Activated CD4-positive, alpha-beta T cell treated with anti-CD3 and anti-CD28 coated beads, Interleukin-2, amount 50 U/mL, for 4 hours (primary cell): ENCODE data around the gene APLNR.
"Not testable (repeated sequence)": the region's sequence is repeated elsewhere in the genome, so short reads cannot be mapped to it uniquely, and the experiment has no call there.

ENCODE experiments used
- DNase-seq, 2 experiments: peaks; one replicate each; pipeline ENCODE4 v3.0.0-alpha.2; 2020

APLNR gene

GRCh38 chr11:57237204-57237681, at the start of gene APLNR:
TSS of gene APLNR (minus strand) at chr11:57237250. CDS start at chr11:57237004, 246 bp downstream.
- DNase-seq = no peak

- no peak for DNase-seq
Measured at GRCh38 chr11:57283231-57283990, 46.4 kb upstream of the APLNR start.

GRCh38 chr11:57281546-57281945, 44.5 kb upstream of the APLNR start:
- DNase-seq = not testable (repeated sequence)

GRCh38 chr11:57279116-57279515, 42.1 kb upstream of the APLNR start:
- DNase-seq = no peak

- DNase-seq = no peak
Measured at GRCh38 chr11:57278721-57279095, 41.7 kb upstream of the APLNR start.

- no peak for DNase-seq
Measured at GRCh38 chr11:57277845-57278720, 41.0 kb upstream of the APLNR start.

- DNase-seq = no peak
Measured at GRCh38 chr11:57276971-57277675, 40.1 kb upstream of the APLNR start.

- no peak for DNase-seq
Measured at GRCh38 chr11:57276169-57276970, 39.3 kb upstream of the APLNR start.

GRCh38 chr11:57275582-57275981, 38.5 kb upstream of the APLNR start:
- DNase-seq = no peak

- DNase-seq = no peak
Measured at GRCh38 chr11:57274904-57275498, 38.0 kb upstream of the APLNR start.

GRCh38 chr11:57273448-57274058, 36.5 kb upstream of the APLNR start:
- DNase-seq = no peak

GRCh38 chr11:57269571-57270021, 32.5 kb upstream of the APLNR start:
- no peak for DNase-seq

- DNase-seq = no peak
Measured at GRCh38 chr11:57266157-57266556, 29.1 kb upstream of the APLNR start.

- DNase-seq = no peak
Measured at GRCh38 chr11:57263351-57263750, 26.3 kb upstream of the APLNR start.

- DNase-seq = no peak
Measured at GRCh38 chr11:57262157-57262556, 25.1 kb upstream of the APLNR start.

GRCh38 chr11:57260937-57261783, 24.1 kb upstream of the APLNR start:
- DNase-seq = no peak

GRCh38 chr11:57256119-57256518, 19.1 kb upstream of the APLNR start:
- no peak for DNase-seq

- DNase-seq = no peak
Measured at GRCh38 chr11:57255618-57256017, 18.6 kb upstream of the APLNR start.

- no peak for DNase-seq
Measured at GRCh38 chr11:57254631-57255030, 17.6 kb upstream of the APLNR start.

GRCh38 chr11:57251491-57252104, 14.5 kb upstream of the APLNR start:
- DNase-seq = no peak
